ENCODE measurements around the gene PAM16.
"Not testable (repeated sequence)": the region's sequence is repeated elsewhere in the genome, so short reads cannot be mapped to it uniquely, and the experiment has no call there.

Gene PAM16

DNA sequence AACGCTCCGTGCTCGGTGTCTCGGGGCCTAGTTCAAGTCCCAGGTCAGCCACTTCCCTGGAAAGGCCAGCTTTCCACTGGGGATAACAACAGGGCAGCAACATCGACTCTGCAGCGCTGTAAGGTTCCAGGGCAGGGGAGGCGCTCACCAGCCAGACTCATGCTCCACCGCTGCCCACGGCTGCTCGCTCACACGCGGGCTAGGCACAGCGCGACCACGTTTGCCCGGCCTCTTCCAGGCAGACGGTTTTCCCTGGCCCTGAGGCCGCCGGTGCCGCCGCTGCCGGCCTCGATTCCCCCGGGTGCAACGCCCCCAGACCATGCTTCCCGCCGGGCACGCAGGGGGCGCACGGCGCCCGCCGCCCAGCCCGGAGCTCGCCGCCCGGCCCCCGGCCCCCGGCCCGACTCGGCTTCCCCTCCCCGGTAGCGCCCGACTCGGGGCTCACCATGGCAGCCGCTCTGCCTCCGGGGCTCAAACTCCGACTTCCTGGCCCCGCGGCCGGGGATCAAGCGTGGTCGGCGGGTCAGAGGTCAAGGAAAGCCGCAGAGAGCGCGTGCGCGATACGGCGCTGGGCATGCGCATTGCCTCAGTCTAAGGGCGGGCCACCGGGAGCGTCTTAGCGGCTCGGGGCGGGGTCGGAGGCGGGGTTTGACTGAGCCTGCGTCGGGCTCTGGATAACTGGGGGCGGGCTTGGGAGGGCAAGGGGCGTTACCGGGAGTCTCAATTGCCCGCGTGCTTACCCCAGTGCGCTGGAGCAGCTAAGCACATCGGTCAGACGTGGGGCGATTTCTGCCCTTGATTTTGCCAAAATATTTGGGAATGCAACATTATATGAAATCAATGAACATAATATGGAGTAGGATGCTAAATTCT lies at the start of gene PAM16:
Gene PAM16, minus strand, starts transcription at position 535 of the 873 bp plus-strand sequence. Its CDS starts 87 bp downstream, at position 448.
- peak; percentile 94 for DNase-seq

DNA sequence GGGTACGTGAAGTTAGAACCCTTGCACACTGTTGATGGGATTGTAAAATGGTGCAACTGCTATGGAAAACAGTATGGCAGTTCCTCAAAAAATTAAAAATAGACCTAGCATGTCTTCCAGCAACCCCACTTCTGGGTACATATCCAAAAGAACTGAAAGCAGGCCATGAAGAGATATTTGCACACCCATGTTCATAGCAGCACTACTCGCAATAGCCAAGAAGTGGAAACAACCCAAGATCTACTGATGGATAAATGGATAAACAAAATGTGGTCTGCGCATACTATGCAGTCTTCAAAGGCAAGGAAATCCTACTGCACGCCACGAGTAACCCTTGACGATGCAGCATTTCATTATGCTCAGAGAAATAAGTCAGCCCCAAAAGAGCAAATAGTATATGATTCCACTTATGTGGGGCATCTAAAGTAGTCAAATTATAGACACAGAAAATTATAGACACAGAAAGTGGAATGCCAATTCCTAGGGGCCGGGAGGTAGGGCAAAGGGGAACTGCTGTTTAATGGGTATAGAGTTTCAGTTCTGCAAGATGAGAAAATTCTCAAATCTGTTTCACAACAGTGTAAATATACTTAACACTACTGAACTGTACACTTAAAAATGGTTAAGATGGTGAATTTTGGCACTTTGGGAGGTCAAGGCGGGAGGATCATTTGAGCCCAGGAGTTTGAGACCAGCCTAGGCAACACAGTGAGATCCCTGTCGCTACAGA lies 48.0 kb upstream of the PAM16 start:
- DNase-seq, result no peak

DNA sequence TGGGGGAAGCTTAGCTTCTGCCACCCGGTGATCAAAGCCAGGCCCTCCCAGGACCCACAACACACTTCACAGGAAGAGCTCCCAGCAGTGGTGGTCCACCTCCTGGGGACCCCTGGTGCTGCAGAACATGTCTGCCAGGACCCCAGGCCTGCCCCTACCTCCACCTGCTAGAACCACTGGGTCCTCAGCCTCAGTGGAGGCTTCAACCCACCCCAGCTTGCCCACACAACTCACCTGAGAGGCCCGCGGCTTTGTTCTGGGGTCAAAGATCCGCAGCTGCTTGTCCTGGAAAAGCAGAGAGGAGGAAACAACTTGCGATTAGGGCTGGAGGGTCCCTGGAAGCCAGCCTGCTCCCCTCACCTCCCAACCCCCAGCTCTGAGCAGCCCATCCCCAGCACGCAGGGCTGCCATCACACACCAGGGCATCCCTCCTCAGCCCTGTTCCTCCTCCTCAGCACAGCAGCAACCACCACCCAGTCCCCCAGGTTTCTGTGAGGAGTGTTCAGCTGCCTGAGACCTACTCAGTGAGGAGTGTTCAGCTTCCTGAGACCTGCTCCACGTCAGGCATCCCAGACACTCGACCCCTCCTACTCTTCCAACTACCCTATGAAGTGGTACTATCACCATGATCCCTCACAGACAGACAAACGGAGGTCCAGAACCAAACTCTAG lies 44.1 kb upstream of the PAM16 start:
- no peak for DNase-seq

DNA sequence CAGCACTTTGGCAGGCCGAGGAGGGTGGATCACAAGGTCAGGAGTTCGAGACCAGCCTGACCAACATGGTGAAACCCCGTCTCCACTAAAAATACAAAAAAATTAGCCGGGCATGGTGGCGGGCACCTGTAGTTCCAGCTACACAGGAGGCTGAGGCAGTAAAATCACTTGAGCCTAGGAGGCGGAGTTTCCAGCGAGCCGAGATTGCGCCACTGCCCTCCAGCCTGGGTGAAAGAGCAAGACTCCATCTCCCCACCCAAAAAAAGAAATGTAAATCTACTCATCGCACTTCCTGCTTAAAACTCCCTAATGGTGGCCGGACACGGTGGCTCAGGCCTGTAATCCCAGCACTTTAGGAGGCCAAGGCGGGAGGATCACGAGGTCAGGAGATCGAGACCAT lies 42.7 kb upstream of the PAM16 start:
- not testable (repeated sequence) for DNase-seq

DNA sequence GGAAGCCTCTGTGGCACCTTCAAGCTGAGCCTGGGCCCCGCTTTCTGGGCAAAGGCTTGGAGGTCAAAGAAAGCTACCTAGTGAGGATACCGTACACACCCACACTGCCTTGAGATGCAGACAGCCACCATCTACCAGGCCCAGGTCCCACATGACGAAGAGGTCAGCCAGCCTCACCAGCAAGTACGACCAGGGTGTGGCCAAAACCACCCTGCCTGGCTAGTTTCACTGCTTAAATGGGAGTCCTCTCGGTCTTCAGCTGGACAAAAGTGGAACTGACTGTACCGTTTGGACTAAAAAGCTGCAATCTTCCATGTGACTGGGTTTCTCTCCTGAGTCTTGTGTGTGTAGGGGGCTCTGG lies 42.1 kb upstream of the PAM16 start:
- DNase-seq, result no peak

DNA sequence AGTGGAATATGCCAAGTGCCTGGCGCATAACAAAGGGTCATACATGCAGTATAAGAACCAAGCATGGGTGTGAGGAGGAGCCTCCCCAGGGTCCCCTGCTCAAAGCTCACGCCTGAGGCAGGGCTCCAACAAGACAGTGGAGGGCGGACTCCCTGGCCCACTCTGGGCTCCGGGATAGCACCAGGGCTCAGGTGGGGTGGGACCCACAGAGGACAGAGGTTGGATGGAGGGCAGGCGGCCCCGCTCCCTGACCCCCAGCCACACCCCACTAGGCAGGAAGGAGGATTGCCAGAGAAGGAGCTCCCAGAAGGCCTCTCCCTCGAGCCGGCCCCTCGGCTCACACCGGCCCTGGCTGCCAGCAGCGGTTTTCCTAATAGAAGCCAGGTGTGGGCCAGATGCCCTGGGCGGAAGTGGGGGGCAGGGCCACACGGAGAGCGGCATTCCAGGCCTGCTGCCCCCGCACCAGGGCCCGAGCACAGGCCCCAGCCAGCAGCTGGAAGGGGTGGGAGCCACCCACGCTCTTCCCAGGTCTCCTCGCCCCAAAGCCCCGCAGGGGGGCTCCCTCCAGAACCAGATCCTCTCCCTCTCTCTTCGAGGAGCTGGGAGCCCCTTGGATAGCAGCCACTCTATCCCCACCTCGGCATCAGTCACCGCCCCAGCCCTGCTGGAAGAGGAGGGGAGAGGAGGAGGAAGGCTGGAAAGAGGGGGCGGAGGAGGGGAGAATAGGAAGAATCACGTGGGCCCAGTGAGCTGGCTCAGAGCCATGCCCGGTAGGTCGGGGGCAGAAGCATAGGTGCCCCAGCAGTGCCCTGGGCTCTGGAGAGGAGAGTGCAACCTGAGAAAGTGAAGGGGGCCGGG lies 41.5 kb upstream of the PAM16 start:
- peak; percentile 28 for DNase-seq

DNA sequence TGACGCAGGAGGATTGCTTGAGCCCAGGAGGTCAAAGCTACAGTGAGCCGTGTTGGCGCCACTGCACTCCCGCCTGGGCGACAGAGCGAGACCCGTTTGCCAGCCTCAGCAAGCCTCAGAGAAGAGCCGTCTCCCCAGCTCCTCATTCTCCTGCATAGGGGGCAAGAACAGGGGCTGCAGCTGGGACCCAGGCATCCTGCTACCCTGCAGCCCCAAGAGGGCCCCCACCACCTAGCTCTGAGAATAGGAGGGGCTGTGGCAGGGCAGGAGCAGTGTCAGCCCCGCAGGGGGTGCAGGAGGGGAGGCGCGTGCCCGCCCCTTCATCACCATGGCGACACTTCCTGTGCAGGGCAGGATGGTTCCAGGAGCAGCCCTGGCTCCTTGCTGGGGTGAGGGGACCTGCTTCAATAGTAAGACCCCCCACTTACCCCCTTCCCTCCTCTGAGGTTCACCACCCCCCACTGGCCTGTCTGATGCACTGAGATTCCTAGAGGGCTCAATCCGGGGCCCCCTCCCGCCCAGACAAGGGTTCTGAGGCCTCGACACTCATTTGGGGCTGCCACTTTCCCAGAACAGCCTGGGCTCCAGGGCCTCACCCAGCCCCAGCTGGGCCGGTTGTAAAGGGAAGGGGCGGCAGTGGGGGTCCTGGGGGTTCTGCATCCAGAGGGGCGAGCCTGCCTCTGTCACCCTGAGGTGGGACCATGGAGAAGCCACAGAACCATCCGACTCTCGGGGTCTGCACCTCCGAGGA lies 40.7 kb upstream of the PAM16 start:
- no peak for DNase-seq

DNA sequence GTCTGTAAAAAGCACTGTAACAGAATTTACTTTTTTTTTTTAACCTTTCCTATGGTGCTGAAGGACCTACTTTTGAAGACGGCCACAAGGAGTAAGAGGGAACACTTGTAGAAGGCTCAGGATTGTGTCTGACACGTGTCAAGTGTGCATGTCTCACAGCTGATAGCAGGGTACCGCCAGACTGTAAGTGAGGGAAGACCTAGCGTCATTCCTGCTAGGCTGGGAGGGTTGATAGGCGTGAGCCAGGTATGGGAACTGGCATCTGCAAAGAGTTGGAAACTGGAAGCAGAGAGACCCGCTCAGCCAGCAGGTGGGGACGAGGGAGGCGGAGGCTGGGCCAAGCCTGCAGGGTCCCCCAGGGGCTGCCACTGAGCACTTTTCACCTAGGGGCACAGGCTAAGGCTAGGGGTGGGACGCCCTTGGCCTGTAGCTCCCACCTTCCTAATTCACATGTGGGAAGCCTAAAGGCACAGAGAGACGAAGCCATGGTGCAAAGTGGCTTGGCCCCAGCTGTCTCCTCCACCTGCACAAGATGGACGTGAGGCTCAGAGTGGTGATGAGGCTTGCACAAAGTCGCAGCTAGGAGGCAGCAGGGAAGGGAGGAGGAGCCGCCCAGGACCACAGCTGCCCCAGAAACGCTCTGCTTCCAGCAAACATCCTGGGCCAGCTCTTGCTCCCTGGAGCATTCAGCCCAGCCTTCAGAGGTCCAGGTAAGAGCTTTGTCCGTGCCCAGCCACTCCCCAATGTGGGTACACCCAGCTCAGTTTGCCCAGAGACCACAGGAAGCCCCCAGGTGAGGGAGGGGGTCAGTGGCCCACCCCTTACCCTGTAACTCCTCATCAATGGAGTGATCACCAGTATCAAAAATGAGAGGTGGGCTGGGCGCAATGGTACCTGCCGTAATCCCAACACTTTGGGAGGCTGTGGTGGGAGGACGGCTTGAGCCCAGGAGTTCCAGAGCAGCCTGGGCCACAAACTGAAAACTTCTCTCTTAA lies 39.4 kb upstream of the PAM16 start:
- no peak for DNase-seq

DNA sequence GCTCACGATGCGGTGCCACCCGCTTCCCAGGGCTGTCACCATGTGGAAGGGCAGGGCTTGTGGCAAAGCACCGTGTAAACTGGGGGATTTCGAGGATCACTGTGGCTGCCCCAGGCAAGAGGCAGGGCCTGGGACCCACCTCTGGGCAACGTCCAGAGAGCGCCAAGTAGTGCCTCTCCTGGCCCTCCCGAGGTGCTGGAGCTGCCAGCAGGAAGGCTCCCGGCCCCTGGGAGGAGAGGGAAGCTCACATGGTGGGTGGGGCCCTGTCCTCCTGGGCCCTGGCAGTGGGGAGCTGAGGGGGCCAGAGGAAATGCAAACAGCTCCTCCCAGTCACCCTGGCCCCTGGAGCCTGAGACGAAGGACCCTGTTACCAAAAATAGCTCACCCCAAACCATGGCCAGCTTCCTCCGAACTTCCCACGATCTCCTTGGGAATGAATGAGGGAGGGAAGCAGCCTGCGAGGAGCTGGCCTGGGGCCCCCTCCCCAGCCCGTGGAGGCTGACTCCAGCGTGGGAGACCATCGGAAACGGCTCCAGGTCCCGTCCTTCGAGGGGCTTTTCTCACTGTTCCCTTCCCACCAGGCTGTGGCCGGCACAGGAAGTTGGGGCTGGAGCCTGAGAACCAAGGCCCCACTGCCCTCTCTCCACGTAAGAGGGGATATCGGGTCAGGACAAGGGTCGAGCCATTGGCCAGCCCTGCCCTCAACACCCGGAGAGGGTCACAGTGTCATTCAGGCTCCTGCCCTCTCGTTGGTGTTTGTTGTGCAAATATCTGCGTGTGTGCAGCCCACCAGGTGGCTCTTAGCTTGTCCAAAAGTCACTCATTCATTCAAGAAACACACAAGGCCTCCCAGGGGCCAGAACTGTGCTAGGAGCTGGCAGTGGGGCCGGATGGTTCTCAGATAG lies 38.2 kb upstream of the PAM16 start:
- no peak for DNase-seq

DNA sequence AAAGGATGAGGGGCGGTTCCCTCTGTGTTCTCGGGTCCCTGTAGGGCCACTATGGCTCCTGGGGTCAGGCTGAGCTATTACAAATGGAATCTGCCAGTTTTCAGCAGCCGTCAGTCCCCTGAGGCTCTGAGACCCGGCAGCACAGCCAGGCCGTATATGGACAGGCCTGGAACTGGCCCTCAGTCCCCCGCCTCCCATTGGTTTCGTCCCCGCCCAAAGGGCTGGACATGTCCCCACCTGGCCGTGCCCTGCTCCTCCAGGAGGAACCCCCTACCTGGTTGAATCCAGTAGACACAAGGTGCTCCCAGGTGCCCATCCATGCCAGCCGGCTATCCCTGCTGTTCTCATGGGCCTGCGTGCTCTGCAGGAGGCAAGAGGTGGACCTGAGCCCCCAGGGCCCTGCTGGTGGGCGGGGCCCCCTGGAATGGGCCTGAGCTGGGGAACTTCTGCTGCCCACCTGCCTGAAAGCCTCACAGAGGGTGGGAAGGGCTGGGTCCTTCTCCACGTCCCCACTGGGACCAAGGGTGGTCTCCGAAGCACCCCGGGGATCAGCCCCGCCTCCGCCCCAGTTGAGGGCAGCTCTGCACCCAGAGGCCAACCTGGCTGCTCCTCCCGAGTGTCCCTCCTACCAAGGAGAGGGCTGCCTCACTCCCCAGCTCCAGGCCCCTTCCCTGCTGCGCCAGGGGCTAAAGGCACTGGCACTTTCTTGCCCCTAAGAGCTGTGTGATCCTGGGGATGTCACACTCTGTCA lies 37.3 kb upstream of the PAM16 start:
- DNase-seq, result no peak

DNA sequence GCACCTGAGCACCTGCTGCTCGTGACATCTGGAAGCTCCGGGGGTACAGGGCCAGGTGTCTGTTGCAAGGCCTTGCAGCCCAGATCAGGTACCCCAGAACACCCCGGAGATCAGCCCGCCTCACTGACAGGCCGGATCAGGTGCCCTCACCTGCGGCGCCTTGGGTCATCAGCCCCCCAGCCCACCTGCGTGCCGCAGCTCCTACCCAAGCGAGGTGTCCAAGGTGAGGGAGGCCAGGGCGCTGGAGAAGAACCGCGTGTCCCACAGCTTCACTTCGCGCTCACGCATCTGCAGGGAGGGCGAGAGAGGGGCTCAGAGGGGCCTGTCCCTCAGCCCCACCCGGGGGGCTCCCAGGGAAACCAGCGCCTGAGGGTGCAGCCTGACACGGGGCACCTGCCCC lies 36.7 kb upstream of the PAM16 start:
- no peak for DNase-seq

DNA sequence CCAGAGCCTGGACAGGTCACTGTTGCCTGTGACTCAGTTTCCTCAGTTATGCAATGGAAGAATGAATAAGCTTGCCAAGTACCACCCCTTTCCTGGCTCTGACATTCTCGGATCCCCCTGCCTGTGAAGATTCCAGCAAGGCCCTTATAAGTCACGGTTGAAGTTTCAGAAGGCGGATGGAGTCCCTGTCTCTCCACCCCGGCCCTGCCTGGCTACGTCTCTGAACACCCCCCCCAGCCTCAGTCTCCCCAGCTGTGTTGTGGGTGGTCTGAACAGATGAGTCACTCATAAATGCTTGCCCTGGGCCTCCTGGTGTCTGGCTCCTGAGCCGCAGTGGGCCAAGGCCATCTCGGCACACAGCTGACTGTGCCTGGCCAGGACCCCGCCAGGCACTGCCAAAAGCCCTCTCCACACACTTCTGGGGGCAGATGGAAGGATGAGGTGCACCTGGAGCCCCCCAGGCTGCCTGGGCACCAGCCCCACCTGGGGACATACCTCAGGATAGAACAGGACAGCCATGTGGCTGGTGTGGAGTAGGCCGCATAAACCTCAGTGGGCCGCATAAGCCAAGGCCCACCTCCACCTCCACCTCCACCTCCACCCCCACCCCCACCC lies 35.9 kb upstream of the PAM16 start:
- no peak for DNase-seq

DNA sequence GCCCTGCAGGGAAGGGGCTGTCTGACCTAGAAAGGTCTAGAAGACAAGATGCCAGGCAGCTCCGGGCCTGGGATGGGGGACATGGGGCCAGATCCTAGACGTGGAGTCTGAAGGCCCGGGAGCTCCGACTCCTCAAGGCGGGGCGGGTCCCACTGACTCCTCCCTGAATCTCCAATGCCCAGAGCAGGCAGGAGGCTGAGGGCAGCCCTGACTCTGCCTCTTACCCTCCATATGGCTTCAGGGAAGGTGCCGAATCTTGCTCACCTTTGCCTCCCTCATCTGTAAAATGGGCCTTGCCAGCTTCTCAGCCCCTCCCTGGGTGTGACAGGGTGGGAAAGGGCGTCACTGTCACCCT lies 35.3 kb upstream of the PAM16 start:
- no peak for DNase-seq

DNA sequence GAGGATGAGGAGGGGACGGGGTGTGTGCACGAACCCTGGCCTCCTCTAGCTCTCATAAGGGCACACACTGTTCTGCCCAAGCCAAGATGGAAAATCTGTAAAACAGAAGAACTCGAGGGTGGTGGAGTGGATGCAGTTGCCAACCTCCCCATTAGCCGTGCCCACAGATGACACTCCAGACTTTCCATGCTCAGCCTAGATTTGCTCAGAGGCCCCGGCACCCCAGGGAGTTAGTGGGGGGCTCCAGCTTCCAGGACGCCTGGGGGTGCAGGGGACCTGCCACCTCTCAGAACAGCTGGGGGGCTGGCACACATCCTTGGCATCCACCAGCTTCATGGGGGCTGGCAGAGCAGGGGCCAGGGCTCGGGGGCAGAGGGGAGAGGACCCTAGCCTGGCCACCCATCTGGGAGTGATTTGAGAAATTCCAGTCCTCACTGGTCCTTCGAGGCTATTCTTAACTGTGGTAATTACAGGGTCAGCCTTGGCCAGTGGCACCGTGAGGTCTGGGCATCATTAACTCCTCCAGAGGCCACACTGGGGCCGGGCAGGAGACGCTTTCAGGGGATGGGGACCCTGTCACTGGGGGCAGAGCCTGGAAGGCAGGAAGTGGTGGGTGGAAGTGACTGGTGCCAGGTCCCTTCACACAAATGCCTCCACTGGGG lies 34.8 kb upstream of the PAM16 start:
- DNase-seq, result no peak

DNA sequence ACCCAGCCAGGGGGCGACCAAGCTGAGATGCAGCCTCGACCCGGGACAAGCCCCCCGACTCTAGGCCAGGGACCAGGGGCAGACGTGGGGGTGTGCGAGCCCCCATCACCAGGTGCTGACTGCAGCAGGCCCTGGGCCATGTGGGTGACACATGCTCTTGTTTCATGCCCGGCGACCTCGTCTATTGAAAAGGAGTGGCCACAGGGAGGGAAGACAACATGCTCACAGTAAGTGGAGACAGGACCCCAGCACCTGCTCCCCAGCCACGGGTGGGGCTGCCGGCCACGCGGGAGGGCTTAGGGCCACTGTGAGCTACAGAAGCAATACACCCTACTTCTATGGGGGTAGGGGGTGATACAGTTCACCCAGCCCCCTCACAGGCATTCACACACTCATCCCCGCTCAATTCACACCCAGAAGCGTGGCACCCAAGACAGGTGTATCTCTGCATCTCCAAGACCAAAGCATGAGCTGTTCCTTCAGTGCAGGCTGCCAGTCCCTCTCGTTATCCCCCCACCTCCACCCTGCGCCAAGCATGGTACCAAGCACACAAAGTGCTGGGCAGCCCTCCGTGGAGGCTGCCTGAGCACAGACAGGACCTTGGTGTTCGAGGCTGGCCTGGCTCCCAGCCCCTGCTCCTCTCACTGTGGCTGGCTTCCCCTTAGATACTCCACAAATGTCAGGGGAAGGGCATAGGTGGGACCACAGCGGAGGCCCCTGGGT lies 34.1 kb upstream of the PAM16 start:
- no peak for DNase-seq

DNA sequence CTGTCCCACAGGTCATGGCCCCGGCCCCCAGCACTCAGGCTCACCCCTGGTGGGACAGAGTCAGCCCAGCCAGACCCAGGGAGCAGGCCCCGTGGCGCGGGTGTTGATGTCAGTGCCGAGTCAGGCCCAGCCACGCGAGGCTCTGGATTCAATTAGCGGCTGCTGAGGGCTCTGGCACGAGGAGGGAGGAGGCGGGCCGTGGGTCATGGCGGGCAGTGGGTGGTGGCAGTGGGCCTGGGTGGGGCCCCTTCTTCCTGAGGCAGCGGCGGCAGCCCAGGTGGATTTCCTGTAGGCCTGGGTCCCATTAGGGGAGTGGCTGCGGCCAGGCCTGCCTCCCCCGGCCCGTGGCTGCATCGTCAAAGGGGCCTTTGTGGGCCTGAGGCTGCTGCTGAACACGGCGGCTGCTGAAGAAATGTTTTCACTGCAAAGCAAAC lies 33.4 kb upstream of the PAM16 start:
- DNase-seq, result no peak

All from NCI-H2029 (cell line).